Umbilical cord (tissue), 2 donors: ENCODE data around the gene RESP18. TPM values are rescaled to one million over a fixed set of nuclear protein-coding genes. Genes with fewer than 3 reads are reported as not detected.
A peak's percentile ranks its signal among the peaks of the same experiment; 100 is the strongest.
"Not testable (repeated sequence)": the region's sequence is repeated elsewhere in the genome, so short reads cannot be mapped to it uniquely, and the experiment has no call there.

Source experiments
- DNase-seq: peaks from one replicate; pipeline ENCODE4 v3.0.0-alpha.2; 2015; ENCODE audit warnings: low spot score
- total RNA-seq: library from RNA; depleted of rRNA; stranded (reverse); fragments of >200 nt; gene quantifications from one replicate; pipeline ENCODE4 v1.2.3, GENCODE V29; 2014; ENCODE audit warnings: low replicate concordance; ENCODE audit not compliant: insufficient read depth

Gene RESP18
- total RNA-seq, 1 donor from 2014 or later = not detected

DNA sequence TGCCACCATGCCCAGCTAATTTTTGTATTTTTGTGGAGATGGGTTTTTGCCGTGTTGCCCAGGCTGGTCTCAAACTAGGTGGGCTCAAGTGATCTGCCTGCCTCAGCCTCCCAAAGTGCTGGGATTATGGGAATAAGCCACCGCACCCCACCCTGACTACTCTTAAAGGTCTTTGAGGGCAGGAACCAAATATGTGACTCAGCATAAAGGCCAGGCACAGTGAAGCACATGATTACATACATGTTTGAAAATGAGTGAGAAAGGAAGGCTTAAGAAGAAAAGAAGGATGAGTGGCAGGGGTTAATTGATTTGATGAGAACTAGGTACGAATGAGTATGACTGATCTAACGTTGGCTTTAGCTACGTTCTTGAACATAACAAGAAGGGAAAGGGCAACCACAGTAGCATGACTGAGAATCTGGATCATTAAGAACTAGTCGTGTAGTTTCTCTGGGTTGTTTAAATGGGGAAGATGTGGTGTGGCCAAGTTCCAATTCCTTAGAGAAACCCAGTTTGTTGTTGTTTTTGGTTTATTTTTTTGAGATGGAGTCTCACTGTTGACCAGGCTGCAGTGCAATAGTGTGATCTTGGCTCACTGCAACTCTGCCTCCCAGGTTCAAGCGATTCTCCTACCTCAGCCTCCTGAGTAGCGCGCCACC, 6.8 kb downstream of the RESP18 start:
- no peak for DNase-seq

DNA sequence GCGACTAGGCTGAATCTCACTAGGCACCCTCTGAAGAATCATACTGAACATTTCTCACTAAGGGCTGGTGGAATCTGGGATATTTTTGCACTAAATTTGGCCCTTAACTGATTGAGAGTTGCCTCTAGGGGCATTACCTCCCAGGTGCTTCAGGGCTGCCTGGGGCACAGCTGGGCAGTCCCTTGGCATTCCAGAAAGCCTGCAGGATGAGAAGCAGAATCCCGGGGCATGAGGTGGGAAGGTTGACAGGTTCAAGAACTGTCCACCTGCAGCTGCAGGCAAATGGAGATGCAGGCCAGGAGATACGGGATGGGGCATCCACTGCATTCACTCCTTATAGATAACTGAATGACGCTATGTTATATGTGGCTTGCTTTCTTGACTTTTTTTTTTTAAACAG, 7.4 kb downstream of the RESP18 start:
- no peak for DNase-seq

DNA sequence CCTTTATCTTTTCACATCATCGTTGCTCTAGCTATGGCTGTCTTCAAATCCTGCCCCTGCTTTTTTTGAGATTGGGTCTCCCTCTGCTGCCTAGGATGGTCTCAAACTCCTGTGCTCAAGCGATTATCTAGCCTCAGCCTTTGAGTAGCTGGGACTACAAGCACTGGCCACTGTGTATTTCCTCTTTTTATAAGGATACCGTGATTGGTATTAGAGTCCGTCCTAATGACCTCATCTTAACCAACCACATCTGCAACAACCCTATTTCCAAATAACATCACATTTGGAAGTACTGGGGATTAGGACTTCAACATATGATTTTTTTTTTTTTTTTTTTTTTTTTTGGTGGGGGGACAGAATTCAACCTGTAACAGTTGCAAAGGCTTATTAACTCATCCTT, 9.1 kb downstream of the RESP18 start:
- no peak for DNase-seq

DNA sequence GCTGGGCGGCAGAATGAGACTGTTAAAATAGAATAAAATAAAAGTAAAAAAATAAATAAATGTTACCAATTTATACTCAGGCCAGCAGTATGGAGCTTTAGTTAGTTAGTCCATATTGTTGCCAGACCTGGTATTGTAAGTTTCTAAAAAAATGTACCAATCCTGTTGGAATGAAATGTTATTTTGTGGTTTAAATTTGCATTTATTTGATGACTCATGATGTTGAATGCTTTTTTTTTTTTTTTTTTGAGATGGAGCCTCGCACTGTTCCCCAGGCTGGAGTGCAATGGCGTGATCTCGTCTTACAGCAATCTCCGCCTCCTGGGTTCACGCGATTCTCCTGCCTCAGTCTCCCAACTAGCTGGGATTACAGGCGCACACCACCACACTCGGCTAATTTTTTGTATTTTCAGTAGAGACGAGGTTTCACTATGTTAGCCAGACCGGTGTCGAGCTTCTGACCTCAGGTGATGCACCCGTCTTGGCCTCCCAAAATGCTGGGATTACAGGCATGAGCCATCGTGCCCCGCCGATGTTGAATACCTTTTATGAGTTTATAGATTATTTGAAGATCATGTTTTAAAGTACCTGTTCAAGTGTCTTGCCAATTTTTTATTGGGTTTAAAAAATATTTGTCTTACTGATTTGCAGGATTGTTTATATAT, 17.6 kb downstream of the RESP18 start:
- no peak for DNase-seq

DNA sequence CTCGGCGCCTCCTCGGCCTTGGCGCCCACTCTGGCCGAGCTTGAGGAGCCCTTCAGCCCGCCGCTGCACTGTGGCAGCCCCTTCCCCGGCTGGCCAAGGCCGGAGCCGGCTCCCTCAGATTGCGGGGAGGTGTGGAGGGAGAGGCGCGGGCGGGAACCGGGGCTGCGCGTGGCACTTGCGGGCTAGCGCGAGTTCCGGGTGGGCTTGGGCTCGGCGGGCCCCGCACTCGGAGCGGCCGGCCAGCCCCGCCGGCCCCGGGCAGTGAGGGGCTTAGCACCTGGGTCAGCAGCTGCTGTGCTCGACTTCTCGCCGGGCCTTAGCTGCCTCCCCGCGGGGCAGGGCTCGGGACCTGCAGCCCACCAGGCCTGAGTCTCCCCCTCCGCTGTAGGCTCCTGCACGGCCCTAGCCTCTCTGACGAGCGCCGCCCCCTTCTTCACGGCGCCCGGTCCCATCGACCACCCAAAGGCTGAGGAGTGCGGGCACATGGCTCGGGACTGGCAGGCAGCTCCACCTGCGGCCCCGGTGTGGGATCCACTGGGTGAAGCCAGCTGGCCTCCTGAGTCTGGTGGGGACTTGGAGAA, 19.8 kb downstream of the RESP18 start:
- not testable (repeated sequence) for DNase-seq

DNA sequence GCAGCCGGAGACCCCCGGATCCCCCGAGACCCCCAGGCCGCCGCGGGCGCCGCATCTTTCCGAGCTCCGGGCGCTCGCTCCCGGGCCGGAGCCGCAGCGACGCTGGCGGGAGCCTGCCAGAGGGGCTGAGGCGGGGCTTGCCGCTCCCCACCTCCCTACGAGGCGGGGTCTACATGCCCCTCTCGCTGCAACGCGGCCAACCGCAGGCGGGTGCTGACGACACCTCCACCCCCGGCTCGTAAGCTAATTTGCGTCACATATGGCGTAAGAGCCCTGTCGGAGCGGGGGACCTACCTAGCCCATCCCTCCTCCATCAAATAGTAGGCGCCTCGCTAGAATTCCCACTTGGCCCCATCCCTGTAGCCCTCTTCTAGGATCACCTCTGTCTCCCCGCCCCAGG, 23.3 kb downstream of the RESP18 start, which contains the start of gene PTPRN:
Gene PTPRN (minus strand): TSS at position 124 of the 400 bp plus-strand sequence. CDS start 69 bp downstream, at position 55.
- no peak for DNase-seq

DNA sequence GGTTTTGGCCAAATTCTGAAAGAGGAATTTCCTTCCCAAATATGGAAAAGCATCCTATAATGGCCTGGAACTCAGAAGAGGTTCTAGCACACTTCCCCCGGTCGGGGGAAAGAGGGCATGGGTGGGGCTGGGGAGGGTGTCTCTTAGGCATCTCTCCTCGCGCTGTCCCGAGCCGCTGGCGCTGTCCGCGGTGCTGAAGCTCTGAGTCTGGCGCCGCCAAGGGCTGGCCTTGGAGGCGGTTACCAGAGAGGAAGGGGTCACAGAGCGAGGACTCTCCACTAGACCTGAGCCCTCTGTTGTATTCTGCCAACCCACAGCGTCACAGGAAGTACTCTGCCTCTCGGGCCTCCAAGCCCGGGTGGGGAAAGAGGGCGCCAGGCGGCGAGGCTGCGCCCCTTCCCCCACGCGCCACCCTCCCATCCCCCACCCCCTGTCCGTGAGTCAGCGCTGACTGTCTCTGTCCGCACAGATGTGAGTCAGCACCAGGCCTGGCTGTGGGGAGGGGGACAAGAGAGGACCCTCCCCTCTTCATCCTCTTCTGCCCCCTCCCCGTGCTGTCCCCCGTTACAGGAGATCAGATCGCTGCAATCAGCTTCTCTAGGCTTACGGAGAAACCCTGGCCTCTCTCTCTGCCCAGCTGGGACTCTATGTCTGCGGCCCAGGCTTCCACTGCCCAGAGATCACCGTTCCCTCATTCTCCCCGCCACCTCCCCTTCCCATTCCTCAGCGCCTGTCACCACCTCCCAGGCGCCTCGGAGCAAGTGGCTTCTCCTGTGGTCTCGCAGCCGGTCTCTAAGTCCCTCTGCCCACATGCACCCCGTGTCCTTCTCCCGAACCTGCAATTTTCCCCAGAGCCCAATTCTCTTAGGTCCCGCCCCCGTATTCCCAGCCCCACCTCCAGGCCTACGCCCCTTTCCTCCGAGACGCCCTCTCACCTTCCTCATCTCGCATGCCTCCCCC, 24.1 kb downstream of the RESP18 start:
- peak; percentile 69 for DNase-seq

DNA sequence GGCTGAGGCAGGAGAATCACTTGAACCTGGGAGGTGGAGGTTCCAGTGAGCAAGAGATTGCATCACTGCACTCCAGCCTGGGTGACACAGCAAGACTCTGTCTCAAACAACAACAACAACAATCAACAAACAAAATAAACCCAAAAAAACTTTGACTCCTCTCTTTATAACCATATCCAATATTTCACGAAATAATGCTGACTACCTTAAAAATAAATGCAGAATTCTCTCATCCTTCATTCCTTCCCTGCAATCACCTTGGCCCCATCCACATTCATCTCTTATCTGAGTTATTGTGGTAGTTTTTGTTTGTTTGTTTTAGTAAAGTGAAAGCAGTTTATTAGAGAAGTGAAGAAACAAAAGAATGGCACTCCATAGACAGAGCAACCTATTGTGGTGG, 26.5 kb downstream of the RESP18 start:
- no peak for DNase-seq

DNA sequence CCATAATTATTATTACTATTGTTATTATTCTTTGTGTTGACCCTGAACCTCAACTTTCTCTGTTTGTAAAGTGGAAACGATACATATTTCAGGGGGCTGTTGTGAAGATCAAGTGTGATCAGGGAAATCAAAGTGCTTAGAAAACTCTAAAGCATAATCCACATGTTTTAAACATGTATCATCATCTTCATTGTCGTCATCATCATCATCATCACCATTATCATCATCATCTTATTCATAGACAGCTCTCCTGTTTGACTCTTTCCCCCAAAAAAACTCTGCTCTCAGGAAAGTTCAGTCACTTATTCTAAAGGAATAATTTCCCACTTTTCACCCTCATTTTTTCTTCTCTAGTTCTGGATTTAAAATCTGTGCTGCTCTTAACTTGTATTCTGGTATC, 28.3 kb downstream of the RESP18 start:
- no peak for DNase-seq

DNA sequence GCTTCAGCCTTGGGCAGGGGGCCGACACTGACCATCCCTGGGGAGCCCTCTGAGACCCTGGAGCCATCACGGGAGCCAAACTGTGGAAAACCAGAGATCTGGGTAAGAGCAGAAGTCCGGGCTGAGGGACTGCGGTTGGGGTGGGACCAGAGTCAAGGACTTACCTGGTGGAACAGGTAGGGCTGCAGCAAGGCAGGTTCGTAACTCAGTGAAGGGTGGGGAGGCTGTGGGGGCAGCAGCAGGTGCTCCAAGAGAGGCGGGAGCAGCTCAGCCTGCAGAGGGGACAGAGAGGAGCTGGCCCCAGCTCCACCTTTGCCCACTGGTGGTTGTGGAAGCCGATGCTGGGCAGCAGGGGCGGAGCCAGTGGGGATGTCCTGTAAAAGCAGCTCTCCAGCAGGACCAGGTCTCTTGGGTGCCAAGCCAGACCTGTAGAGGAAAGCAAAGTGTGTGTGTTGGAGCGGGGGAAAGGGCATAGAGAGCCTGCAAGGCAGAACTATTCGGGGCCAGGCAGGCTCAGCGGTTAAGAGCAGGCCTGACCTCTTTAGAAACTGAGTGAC, 30.1 kb downstream of the RESP18 start:
- no peak for DNase-seq

DNA sequence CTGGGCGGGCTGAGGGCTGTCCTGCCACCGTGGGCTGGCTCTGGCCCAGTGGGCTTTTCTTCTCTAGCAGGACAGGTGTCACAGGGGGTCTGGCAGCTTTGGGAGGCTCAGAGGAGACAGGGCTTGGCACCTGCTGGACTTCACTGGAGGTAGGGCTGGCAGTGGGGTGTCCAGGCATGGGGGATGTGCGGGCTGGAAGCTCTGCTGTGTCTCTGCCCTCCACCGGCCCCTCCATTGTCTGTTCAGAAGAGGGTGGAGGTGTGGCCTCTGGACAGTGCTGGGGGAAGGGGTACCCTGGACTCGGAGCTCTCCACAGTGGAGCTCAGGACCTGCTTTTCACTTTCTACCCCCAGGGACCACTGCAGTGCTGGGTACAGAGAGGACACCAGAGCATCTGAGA, 32.5 kb downstream of the RESP18 start:
- no peak for DNase-seq

DNA sequence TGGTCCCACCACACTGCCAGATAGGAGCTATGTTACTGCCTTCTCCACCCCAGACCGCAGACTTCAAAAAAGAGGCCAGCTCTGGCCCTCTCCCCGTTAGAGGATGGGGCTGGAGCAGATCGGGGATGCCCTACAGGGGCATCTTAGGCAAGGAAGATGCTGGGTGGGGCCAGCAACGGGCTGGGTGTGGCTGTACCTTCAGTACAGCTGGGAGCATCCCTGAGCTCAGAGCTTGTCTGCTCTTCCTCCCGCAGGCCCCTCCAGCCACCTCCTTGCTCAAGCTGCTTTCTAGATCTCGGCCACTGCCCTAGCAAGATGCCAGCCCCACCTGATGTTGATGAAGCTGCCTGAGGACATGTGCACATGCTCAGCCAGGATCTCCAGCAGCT, 33.2 kb downstream of the RESP18 start:
- no peak for DNase-seq

DNA sequence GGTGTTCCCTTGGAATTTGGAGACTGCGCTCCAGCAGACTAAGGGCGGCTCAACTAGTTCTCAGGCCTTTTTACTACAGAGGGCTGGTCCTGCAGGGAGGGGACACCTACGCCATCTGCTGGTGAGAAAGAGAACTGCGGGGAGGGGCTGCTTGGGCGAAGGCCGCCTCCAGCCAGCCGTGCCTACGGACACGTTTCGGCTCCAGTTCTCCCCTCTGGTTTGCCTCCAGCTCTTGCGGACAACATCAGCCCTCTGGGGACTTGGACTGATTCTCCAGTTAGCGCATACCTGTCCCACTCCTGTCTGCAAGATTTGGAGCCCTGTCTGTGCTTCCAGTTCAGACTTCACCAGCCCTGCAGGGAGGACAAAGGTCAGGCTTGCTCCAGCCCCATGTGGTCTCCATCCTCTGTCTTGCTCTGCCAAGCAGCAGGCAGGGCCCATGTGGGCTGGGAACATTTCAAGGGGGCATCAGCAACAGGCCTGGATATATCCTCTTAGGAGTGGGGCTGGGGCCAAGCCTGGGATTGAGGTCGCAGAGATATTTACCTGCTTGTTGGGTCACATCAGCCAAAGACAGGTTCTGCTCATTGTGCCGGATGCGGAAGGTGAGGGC, 33.7 kb downstream of the RESP18 start:
- DNase-seq = peak; percentile 85

DNA sequence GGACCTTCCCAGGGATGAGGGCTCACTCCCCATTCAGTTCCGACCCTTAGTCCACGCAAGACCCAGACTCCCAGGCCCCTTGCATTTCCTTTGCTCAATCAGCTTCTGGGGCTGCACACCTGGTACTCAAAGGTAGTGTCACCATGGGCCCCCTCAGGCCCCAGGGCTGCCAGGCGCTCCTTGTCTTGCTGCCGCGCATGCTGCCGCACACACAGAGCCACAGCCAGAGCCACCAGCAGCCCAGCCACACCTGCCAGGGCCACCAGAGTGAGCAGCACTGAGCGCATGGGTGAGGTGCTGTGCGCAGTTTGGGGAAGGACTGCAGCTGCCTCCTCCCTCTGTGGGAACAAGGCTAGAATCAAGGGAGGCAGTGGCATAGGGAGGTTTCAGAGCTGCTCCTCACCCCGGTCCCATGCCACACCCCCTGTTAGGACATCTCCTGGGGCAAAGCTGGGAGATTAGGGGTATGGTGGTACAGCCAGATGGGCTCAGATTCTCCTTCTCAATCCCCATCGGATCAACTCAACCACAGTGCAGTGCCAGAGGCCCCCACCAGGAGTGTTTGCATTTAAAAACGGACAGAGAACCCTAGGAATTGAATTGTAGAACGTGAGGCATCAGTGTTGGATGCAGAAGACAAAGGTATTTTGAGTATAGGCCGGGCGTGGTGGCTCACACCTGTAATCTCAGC, 34.6 kb downstream of the RESP18 start:
- DNase-seq = no peak

DNA sequence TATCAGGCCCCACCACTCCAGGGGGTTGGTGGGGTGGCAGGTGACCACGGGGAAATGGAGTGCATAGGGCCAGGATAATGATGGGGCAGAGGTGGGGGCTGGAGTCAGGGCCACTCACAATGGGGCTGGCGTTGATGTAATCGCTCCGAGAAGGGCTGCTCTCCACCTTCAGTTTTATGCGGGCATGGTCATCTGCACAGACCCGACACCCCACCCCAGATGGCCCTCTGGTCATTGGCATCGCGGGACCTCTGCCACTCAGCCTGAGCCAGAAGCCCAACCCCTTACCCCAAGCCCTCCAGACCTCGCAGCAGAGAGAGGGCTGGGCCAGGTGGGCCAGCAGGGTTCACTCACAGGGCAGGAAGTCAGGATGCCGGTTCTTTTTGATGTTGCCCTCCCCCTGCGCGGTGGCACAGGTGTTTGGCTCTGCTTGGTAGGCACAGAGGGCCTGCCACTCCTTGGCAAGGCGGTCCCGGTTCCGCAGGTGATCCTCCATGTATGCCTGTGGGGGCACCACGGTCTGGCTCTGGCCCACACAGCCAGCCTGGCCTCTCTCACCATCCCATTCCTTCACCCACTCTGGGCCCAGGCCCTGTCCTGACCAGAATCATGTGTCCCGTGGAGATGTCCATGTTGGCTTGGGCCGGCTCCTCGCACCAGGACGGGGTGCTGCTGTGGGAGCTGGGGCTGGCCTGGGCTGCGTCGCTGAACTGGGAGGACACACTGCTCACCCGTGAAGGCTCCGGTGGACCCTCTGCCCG, 35.7 kb downstream of the RESP18 start:
- no peak for DNase-seq

DNA sequence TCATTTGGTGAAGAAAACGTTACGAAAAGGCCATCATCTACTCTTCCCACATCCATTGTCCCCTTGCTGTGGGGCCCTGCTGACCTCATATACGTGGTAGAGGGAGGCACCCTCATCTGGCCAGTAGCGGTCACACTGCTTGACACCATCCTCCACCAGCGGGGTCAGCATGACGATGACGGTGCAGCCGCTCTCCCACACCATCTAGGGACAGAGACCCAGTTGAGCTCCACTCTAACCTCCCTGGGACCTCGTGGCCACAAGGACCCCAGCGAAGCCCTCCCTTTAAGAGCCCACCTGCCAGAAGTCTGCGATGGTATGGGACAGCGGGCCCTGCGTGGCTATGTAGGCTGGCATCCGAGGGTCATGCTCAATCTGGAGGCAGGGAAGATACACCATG, 36.4 kb downstream of the RESP18 start:
- DNase-seq = no peak

DNA sequence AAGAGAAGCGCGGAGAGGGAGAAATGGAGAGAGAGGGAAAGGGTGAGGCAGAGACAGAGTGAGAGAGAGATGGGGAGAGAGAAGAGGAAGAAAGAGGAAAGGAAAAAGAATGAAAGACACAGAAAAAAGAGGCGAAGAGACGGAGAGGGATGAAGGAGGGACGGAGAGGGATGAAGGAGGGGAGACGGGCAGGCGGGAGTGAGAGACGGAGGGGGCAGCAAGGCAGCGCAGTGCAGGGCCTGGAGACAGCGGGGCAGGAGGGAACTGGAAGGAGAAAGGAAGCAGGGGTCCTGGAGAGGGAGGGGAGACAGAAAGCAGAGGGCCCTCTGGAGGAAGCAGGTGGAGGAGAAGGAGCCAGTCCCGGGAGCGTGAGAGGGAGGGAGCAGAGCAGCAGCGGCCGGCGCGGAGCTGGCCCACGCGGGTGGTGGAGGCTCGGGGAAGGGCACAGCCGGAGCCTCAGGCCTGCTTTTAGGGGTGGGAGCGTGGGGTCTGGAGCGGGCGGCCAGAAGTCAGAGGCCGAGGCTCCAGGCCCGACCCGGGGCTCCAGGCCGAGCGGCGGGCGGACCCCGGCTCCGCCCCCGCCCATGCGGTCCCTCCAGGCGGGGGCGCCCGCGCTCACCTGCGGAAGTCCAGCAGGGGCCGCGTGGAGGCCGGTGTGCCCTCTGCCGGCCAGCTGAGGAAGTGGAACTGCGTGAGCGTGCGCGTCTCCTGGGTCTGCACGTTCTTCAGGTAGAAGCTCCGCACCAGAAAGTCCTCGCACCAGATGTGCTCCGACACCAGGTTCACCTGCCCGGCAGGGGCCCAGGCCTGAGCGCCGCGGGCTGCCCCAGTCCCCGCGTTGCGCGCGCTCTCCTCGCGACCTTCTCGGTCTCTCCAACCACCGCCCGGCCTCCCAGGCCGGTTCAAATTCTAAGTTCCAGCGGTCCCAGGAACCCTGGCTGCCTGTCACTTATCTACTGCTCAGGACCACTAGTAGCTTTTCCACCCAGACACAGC, 37.9 kb downstream of the RESP18 start:
- peak; percentile 82 for DNase-seq

DNA sequence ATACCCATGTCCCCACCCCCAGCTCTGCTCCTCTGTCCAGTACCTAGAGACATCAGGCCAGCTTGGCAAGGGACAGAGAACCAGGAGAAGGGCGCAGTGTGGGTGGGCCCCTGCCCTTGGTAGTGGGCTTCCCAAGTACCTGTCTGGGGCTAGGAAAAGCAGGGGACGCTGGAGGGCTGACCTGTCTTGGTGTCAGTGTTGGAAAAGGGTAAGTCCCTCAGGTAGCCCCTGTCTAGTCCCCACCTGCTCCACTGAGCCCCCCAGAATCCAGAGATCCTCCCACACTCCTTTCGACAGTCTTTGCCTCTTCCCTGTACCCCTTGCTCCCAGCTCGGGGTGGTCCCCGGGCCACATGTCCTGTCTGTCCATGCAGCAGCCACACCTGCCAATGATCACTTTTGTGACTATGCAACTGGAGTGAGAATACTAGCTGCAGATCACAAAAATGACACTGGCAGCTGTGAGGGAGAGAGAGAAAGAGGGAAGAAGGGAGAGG, 38.8 kb downstream of the RESP18 start:
- no peak for DNase-seq
